GM12878 (cell line): ENCODE data around the gene SLC5A2. TPM values are rescaled to one million over a fixed set of nuclear protein-coding genes. Genes with fewer than 3 reads are reported as not detected.
A peak's percentile ranks its signal among the peaks of the same experiment; 100 is the strongest.

Experiments
- ATAC-seq: fragments of 200-7000 bp; cut with Tn5 transposase; 3 replicates; pipeline ENCODE4 v1.9.1; 2020; ENCODE audit warnings: mild to moderate bottlenecking, moderate library complexity
- BruUV-seq: library from RNA; stranded (reverse); fragments of 400-500 nt; replicated peaks from 2 replicates; lab custom pipeline; 2021; lab: Mats Ljungman, UMichigan
- CTCF ChIA-PET: fragments of 300-600 bp; sonication (Branson Sonifier 250); formaldehyde crosslinking; extraction: SDS; loops from one replicate; lab custom pipeline; 2021; ENCODE audit warnings: inconsistent platforms; lab: Yijun Ruan, JAX
- POLR2A ChIA-PET: fragments of 350-600 bp; formaldehyde crosslinking; extraction: SDS; loops from one replicate; lab custom pipeline; 2021; ENCODE audit warnings: inconsistent platforms; lab: Charles Lee
- RAD21 ChIA-PET: fragments of 300-600 bp; sonication (Branson Sonifier 250); formaldehyde crosslinking; loops from one replicate; lab custom pipeline; 2023; ENCODE audit warnings: antibody characterized with exemption; ENCODE audit not compliant: unreplicated experiment; lab: Charles Lee
- SMC1A ChIA-PET: fragments of 300-600 bp; sonication (Branson Sonifier 250); formaldehyde crosslinking; loops from one replicate; lab custom pipeline; 2023; ENCODE audit not compliant: unreplicated experiment, uncharacterized antibody; lab: Charles Lee
- DNase-seq: peaks from one replicate; pipeline ENCODE4 v3.0.0-alpha.2; 2011; ENCODE audit warnings: low read depth, low spot score
- FAIRE-seq: peaks from 3 replicates; lab custom pipeline; 2011; peaks lifted over from hg19 to GRCh38; lab: Jason Lieb, UNC
- H2AFZ ChIP-seq: 2 replicates; pipeline ENCODE4 v1.6.0; 2011; ENCODE audit warnings: low read depth, low read length, control low read depth; ENCODE audit not compliant: control insufficient read depth
- H3K27ac ChIP-seq: 2 replicates; pipeline ENCODE4 v1.5.1; 2011; ENCODE audit warnings: control low read depth; ENCODE audit not compliant: control insufficient read depth, insufficient read depth
- H3K27me3 ChIP-seq, 2 experiments: replicated peaks in 1 of 2; 2 replicates each; pipeline versions ENCODE4 v1.6.0 to v1.6.1; 2011; ENCODE audit warnings: low read length in 1 of 2; ENCODE audit not compliant: control insufficient read depth in 2 of 2, insufficient read depth in 2 of 2
- H3K36me3 ChIP-seq, 2 experiments: 2 replicates each; pipeline ENCODE4 v1.5.1; 2011; ENCODE audit warnings: low read length in 1 of 2; ENCODE audit not compliant: control insufficient read depth in 2 of 2, insufficient read depth in 2 of 2
- H3K4me1 ChIP-seq: 2 replicates; pipeline ENCODE4 v1.6.1; 2011; ENCODE audit warnings: mild to moderate bottlenecking, low read length, moderate library complexity, mixed read lengths; ENCODE audit not compliant: control insufficient read depth, insufficient read depth
- H3K4me2 ChIP-seq: 2 replicates; pipeline ENCODE4 v1.6.0; 2011; ENCODE audit warnings: control low read depth; ENCODE audit not compliant: control insufficient read depth, insufficient read depth
- H3K4me3 ChIP-seq: fragments of 200-600 bp; sonication (generic); 2 replicates; pipeline ENCODE4 v1.5.1; 2016
- H3K79me2 ChIP-seq: 2 replicates; pipeline ENCODE4 v1.6.0; 2011; ENCODE audit warnings: low read length; ENCODE audit not compliant: control insufficient read depth, insufficient read depth
- H3K9ac ChIP-seq: 2 replicates; pipeline ENCODE4 v1.8.0; 2011; ENCODE audit warnings: low read length, control low read depth, mixed read lengths; ENCODE audit not compliant: control insufficient read depth, insufficient read depth
- H3K9me3 ChIP-seq: replicated peaks from 3 replicates; pipeline ENCODE4 v1.5.1; 2011; ENCODE audit warnings: mild to moderate bottlenecking, low read length; ENCODE audit not compliant: control insufficient read depth, insufficient read depth
- H4K20me1 ChIP-seq: 2 replicates; pipeline ENCODE4 v1.6.0; 2011; ENCODE audit not compliant: control insufficient read depth, insufficient read depth
- EP300 ChIP-seq, 2 experiments: fragments of 150-350 bp in 1 of 2; IDR thresholded peaks; 2 replicates each; pipeline ENCODE4 v1.6.1; 2011 to 2012; ENCODE audit warnings: low read depth in 2 of 2, low read length in 2 of 2, borderline replicate concordance in 1 of 2, improper control_type of control experiment in 1 of 2, inconsistent platforms in 1 of 2; ENCODE audit not compliant: control insufficient read depth in 1 of 2
- FOS ChIP-seq: IDR thresholded peaks from 3 replicates; pipeline ENCODE4 v1.6.1; 2011; ENCODE audit warnings: borderline replicate concordance; ENCODE audit not compliant: insufficient read length; ENCODE audit errors: extremely low read depth
- MTA3 ChIP-seq: IDR thresholded peaks from 2 replicates; pipeline ENCODE4 v1.6.1; 2012; ENCODE audit warnings: low read length, inconsistent platforms, borderline replicate concordance
- RAD21 ChIP-seq: IDR thresholded peaks from 2 replicates; pipeline ENCODE4 v1.6.1; 2011; ENCODE audit warnings: mild to moderate bottlenecking, low read depth, low read length, moderate library complexity; ENCODE audit not compliant: insufficient read depth
- TCF12 ChIP-seq: IDR thresholded peaks from 2 replicates; pipeline ENCODE4 v1.6.1; 2011; ENCODE audit warnings: low read depth, mild to moderate bottlenecking, low read length
- YY1 ChIP-seq: IDR thresholded peaks from 2 replicates; pipeline ENCODE4 v1.6.1; 2011; ENCODE audit warnings: low read depth, mild to moderate bottlenecking, low read length
- WGBS: methylation state at CpG from one replicate; pipeline ENCODE4 v1.1.6; 2016; ENCODE audit warnings: low lambda C conversion rate; ENCODE audit not compliant: insufficient replicate concordance, insufficient coverage; ENCODE audit errors: missing lambda C conversion rate; 5-methylcytosine and 5-hydroxymethylcytosine counted together
- in situ Hi-C: fragments of 300-500 bp; cut with MboI; formaldehyde crosslinking; loops from 9 replicates; pipeline ENCODE4 v1.14.3; 2018; ENCODE audit warnings: mixed read lengths
- intact Hi-C: fragments of 100-400 bp; cut with micrococcal nuclease; formaldehyde crosslinking; loops from one replicate; pipeline ENCODE4 v1.14.2; 2022; ENCODE audit not compliant: unreplicated experiment
- polyA plus RNA-seq, 11 experiments: library from polyadenylated mRNA; depleted of rRNA in 4 of 11; unstranded in 6 of 11; stranded (reverse) in 5 of 11; fragments of >200 nt; fragmentation: Nextera tagmentation in 4 of 11; fragmentation: Illumina TruSeq in 1 of 11; extraction: Ambion mirVana in 4 of 11; extraction: Trizol in 1 of 11; gene quantifications; 1 replicate in 1 of 11; 2 replicates in 10 of 11; pipeline versions ENCODE4 v1.2.1 to v1.2.3, GENCODE V29; 2011 to 2016; ENCODE audit warnings: inconsistent platforms in 2 of 11, missing spikeins in 2 of 11, low read depth in 1 of 11
- total RNA-seq, 4 experiments: library from RNA; depleted of rRNA in 3 of 4; stranded (reverse); fragments of >200 nt in 3 of 4; fragmentation: Illumina TruSeq in 1 of 4; extraction: Trizol in 1 of 4; gene quantifications; 2 replicates each; pipeline versions ENCODE4 v1.2.1 to v1.2.3, GENCODE V29; 2013 to 2021
- TF ChIP-seq, protein P1 (sequence below): IDR thresholded peaks from 2 replicates; pipeline ENCODE4 v1.6.1; 2012; ENCODE audit warnings: low read depth, low read length, improper control_type of control experiment
- TF ChIP-seq, protein P2 (sequence below), 3 experiments: IDR thresholded peaks in 2 of 3; conservative IDR thresholded peaks in 1 of 3; 2 replicates each; pipeline ENCODE4 v1.5.1; 2011; ENCODE audit warnings: low read depth in 3 of 3, low read length in 3 of 3, mild to moderate bottlenecking in 3 of 3, control low read depth in 2 of 3, moderate library complexity in 2 of 3, inconsistent platforms in 1 of 3, mixed read lengths in 1 of 3; ENCODE audit not compliant: control insufficient read depth in 2 of 3, insufficient read depth in 1 of 3; ENCODE audit errors: extremely low read depth in 1 of 3
- TF ChIP-seq, protein P3 (sequence below): IDR thresholded peaks from 2 replicates; pipeline ENCODE4 v1.6.1; 2012; ENCODE audit warnings: improper control_type of control experiment, low read depth, low read length; ENCODE audit not compliant: insufficient replicate concordance
- TF ChIP-seq, protein P4 (sequence below): fragments of 450-650 bp; IDR thresholded peaks from 2 replicates; pipeline ENCODE4 v1.6.1; 2016; ENCODE audit warnings: mild to moderate bottlenecking

The SLC5A2 gene
- total and polyA plus RNA-seq, 10 of the 15 experiments (the other 5 are each of a cell fraction or from before 2014, with no cell fraction given): 3.6 to 4.8 (median 4.4) TPM; not detected in 6

DNA sequence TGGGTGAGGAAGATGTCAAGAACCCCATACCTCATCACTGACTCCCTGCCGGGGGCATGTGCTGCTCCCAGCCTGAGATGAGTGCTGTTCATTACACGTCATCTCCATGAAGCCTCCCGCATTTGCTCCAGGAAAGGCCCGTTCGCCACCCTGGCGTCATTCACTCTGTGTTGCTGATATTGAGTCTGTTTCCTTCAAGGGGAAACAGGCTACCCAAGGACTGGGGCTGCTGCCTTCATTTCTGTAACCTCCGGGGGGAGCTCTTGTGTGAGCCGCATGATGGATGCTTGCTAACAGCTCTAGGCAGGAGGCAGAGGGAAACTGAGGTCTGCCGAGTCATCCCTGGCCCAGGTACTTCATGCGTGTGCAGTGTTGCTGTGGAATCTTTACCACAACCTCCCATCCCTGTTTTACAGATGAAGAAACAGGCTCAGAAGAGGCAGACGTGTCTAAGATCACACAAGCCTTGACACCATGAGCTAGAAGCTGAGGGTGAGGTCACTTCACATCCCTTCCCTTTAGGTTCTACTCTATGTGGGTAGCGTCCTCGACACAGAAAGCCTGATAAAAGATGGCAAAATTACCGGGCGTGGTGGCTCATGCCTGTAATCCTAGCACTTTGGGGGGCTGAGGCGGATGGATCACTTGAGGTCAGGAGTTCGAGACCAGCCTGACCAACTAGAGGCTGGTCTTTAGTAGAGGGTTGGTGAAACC is 27.2 kb upstream of the SLC5A2 start:
- intact Hi-C loops: loop anchor here (5.0 kb wide), 1 partner anchor 52 kb away; the partner anchor contains the start of gene RUSF1
- Histone ChIP-seq H2AFZ (no peak overlapping the region), H3K27ac (no peak overlapping the region), H3K79me2 (peaks cover 43% of the 10 kb centered on the region), H3K9ac (no peak overlapping the region), H3K4me3 (no peak overlapping the region; the same call in 1 of the 2 replicates), H3K9me3 (no peaks in the 10 kb centered on the region), H4K20me1 (peaks cover 7% of the 10 kb centered on the region; the same call in 1 of the 2 replicates), H3K4me1 (peaks cover 16% of the 10 kb centered on the region), H3K36me3 (no peaks in the 10 kb centered on the region), H3K4me2 (peak overlapping the region; percentile 31), H3K27me3 (no peaks in the 10 kb centered on the region)
- DNase-seq (no peak), FAIRE-seq (no peak), ATAC-seq (no peak)
- in situ Hi-C loops: loop anchor here (5.0 kb wide), 2 partner anchors 242 to 412 kb away; no protein-coding TSS in a partner anchor
- CTCF ChIA-PET: interaction anchor here (0.6 to 7.0 kb wide), 22 partner anchors 12 to 514 kb away, joined by 3 to 71 read pairs (median 4); partner anchors contain the start of genes ZNF267 and ZNF843
- SMC1A ChIA-PET: interaction anchor here (1.0 to 1.8 kb wide), 8 partner anchors 16 to 463 kb away, joined by 3 to 14 read pairs (median 3); no protein-coding TSS in a partner anchor
- BruUV-seq: no TSS peak
- 75% methylated on average over 17 of the region's 17 CpGs for WGBS
- POLR2A ChIA-PET: interaction anchor here (0.6 to 0.8 kb wide), 4 partner anchors 40 to 418 kb away, joined by 3 to 6 read pairs (median 4); partner anchors contain the start of gene ZNF267
- RAD21 ChIA-PET: interaction anchor here (0.6 to 1.5 kb wide), 11 partner anchors 13 to 579 kb away, joined by 3 to 7 read pairs (median 3); partner anchors contain the start of gene ZNF843
- TF ChIP-seq YY1 (0 out of 2 replicates have a peak, but pooled peaks have one; percentile 43), RAD21 (peak; percentile 47), TCF12 (no peak), EP300 (IDR thresholded peaks at IDR 0.05; ENCODE audit: borderline replicate concordance in 1 of 2, control insufficient read depth in 1 of 2, low read depth in 2 of 2, low read length in 2 of 2) (no peak), FOS (no peak), MTA3 (no peak)
- TF ChIP-seq, protein P1, sequence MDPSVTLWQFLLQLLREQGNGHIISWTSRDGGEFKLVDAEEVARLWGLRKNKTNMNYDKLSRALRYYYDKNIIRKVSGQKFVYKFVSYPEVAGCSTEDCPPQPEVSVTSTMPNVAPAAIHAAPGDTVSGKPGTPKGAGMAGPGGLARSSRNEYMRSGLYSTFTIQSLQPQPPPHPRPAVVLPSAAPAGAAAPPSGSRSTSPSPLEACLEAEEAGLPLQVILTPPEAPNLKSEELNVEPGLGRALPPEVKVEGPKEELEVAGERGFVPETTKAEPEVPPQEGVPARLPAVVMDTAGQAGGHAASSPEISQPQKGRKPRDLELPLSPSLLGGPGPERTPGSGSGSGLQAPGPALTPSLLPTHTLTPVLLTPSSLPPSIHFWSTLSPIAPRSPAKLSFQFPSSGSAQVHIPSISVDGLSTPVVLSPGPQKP: no peak
- TF ChIP-seq, protein P2, sequence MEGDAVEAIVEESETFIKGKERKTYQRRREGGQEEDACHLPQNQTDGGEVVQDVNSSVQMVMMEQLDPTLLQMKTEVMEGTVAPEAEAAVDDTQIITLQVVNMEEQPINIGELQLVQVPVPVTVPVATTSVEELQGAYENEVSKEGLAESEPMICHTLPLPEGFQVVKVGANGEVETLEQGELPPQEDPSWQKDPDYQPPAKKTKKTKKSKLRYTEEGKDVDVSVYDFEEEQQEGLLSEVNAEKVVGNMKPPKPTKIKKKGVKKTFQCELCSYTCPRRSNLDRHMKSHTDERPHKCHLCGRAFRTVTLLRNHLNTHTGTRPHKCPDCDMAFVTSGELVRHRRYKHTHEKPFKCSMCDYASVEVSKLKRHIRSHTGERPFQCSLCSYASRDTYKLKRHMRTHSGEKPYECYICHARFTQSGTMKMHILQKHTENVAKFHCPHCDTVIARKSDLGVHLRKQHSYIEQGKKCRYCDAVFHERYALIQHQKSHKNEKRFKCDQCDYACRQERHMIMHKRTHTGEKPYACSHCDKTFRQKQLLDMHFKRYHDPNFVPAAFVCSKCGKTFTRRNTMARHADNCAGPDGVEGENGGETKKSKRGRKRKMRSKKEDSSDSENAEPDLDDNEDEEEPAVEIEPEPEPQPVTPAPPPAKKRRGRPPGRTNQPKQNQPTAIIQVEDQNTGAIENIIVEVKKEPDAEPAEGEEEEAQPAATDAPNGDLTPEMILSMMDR (IDR thresholded peaks at IDR 0.05 in 2 of 3, conservative IDR thresholded peaks at IDR 0.05 in 1 of 3; ENCODE audit: control insufficient read depth in 2 of 3, extremely low read depth in 1 of 3, insufficient read depth in 1 of 3, low read depth in 3 of 3, low read length in 3 of 3): peak; percentile 49 to 60 (median 53)
- TF ChIP-seq, protein P3, sequence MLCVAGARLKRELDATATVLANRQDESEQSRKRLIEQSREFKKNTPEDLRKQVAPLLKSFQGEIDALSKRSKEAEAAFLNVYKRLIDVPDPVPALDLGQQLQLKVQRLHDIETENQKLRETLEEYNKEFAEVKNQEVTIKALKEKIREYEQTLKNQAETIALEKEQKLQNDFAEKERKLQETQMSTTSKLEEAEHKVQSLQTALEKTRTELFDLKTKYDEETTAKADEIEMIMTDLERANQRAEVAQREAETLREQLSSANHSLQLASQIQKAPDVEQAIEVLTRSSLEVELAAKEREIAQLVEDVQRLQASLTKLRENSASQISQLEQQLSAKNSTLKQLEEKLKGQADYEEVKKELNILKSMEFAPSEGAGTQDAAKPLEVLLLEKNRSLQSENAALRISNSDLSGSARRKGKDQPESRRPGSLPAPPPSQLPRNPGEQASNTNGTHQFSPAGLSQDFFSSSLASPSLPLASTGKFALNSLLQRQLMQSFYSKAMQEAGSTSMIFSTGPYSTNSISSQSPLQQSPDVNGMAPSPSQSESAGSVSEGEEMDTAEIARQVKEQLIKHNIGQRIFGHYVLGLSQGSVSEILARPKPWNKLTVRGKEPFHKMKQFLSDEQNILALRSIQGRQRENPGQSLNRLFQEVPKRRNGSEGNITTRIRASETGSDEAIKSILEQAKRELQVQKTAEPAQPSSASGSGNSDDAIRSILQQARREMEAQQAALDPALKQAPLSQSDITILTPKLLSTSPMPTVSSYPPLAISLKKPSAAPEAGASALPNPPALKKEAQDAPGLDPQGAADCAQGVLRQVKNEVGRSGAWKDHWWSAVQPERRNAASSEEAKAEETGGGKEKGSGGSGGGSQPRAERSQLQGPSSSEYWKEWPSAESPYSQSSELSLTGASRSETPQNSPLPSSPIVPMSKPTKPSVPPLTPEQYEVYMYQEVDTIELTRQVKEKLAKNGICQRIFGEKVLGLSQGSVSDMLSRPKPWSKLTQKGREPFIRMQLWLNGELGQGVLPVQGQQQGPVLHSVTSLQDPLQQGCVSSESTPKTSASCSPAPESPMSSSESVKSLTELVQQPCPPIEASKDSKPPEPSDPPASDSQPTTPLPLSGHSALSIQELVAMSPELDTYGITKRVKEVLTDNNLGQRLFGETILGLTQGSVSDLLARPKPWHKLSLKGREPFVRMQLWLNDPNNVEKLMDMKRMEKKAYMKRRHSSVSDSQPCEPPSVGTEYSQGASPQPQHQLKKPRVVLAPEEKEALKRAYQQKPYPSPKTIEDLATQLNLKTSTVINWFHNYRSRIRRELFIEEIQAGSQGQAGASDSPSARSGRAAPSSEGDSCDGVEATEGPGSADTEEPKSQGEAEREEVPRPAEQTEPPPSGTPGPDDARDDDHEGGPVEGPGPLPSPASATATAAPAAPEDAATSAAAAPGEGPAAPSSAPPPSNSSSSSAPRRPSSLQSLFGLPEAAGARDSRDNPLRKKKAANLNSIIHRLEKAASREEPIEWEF: no peak
- TF ChIP-seq, protein P4, sequence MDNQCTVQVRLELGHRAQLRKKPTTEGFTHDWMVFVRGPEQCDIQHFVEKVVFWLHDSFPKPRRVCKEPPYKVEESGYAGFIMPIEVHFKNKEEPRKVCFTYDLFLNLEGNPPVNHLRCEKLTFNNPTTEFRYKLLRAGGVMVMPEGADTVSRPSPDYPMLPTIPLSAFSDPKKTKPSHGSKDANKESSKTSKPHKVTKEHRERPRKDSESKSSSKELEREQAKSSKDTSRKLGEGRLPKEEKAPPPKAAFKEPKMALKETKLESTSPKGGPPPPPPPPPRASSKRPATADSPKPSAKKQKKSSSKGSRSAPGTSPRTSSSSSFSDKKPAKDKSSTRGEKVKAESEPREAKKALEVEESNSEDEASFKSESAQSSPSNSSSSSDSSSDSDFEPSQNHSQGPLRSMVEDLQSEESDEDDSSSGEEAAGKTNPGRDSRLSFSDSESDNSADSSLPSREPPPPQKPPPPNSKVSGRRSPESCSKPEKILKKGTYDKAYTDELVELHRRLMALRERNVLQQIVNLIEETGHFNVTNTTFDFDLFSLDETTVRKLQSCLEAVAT: no peak
